ENCODE measurements around the gene PTPDC1.

DNA sequence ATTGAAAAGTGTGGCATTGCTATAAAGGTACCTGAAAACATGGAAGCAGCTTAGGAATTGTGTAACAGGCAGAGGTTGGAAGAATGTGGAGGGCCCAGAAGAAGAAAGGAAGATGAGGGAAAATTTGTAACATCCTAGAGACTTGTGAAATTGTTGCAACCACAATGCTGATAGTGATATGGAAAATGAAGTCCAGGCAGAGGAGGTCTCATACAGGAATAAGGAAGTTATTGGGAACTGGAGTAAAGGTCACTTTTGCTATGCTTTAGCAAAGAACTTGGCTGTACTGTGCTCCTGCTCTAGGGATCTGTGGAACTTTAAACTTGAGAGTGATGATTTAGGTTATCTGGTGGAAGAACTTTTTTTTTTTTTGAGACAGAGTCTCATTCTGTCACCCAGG is 43.5 kb downstream of the PTPDC1 start:
- TF ChIP-seq EZH2 (IDR thresholded peaks at IDR 0.05), result no peak
- TF ChIP-seq POLR2AphosphoS5 (IDR thresholded peaks at IDR 0.05; ENCODE audit: borderline replicate concordance, low read depth, low read length), result no peak
- TF ChIP-seq FOXP2 (optimal IDR thresholded peaks at IDR 0.05; ENCODE audit: control extremely low read depth, extremely low read length, insufficient read depth), result no peak

Data from SK-N-MC (cell line).